Measurements from ENCODE around the gene RGS4.

The RGS4 gene

GRCh38 chr1:163038928-163039706, 30.0 kb upstream of the RGS4 start:
- DNase-seq (ENCODE audit: low read depth): no peak
- TF ChIP-seq CTCF (IDR thresholded peaks at IDR 0.05; ENCODE audit: control insufficient read depth, insufficient read depth, low read depth, low read length, missing control alignments): no peak
- H3K4me3 ChIP-seq (ENCODE audit: control insufficient read depth, low read depth, low read length): no peak overlapping the region

- no peak overlapping the region for H3K4me3 ChIP-seq (ENCODE audit: control insufficient read depth, low read depth, low read length)
- TF ChIP-seq CTCF (IDR thresholded peaks at IDR 0.05; ENCODE audit: control insufficient read depth, insufficient read depth, low read depth, low read length, missing control alignments): no peak
- no peak for DNase-seq (ENCODE audit: low read depth)
Observed at GRCh38 chr1:163039707-163040093, 29.5 kb upstream of the RGS4 start.

- no peak for DNase-seq (ENCODE audit: low read depth)
- H3K4me3 ChIP-seq (ENCODE audit: control insufficient read depth, low read depth, low read length): no peak overlapping the region
- TF ChIP-seq CTCF (IDR thresholded peaks at IDR 0.05; ENCODE audit: control insufficient read depth, insufficient read depth, low read depth, low read length, missing control alignments): no peak
Observed at GRCh38 chr1:163046071-163046470, 23.1 kb upstream of the RGS4 start.

- DNase-seq (ENCODE audit: low read depth): no peak
- H3K4me3 ChIP-seq (ENCODE audit: control insufficient read depth, low read depth, low read length): no peak overlapping the region
- no peak for TF ChIP-seq CTCF (IDR thresholded peaks at IDR 0.05; ENCODE audit: control insufficient read depth, insufficient read depth, low read depth, low read length, missing control alignments)
Observed at GRCh38 chr1:163047951-163048659, 21.1 kb upstream of the RGS4 start.

- no peak for TF ChIP-seq CTCF (IDR thresholded peaks at IDR 0.05; ENCODE audit: control insufficient read depth, insufficient read depth, low read depth, low read length, missing control alignments)
- no peak overlapping the region for H3K4me3 ChIP-seq (ENCODE audit: control insufficient read depth, low read depth, low read length)
- no peak for DNase-seq (ENCODE audit: low read depth)
Observed at GRCh38 chr1:163048869-163049268, 20.3 kb upstream of the RGS4 start.

- no peak for DNase-seq (ENCODE audit: low read depth)
- no peak for TF ChIP-seq CTCF (IDR thresholded peaks at IDR 0.05; ENCODE audit: control insufficient read depth, insufficient read depth, low read depth, low read length, missing control alignments)
- H3K4me3 ChIP-seq (ENCODE audit: control insufficient read depth, low read depth, low read length): no peak overlapping the region
Observed at GRCh38 chr1:163049296-163049695, 19.9 kb upstream of the RGS4 start.
